Endothelial cell of umbilical vein (primary cell): ENCODE measurements around the gene RIPOR3. TPM values are rescaled to one million over a fixed set of nuclear protein-coding genes. Genes with fewer than 3 reads are reported as not detected.

Experiments used
- BruUV-seq: library from RNA; stranded (reverse); fragments of 400-500 nt; replicated peaks from 2 replicates; lab custom pipeline; 2021; lab: Mats Ljungman, UMichigan
- CTCF ChIA-PET: fragments of 300-600, 350-600 bp; sonication (Branson Sonifier 250); formaldehyde crosslinking; loops from one replicate; lab custom pipeline; 2021; ENCODE audit warnings: antibody characterized with exemption, inconsistent platforms; lab: Charles Lee
- POLR2A ChIA-PET: fragments of 300-600, 350-600 bp; sonication (Branson Sonifier 250); formaldehyde crosslinking; loops from one replicate; lab custom pipeline; 2021; ENCODE audit warnings: antibody characterized with exemption, inconsistent platforms; lab: Charles Lee
- DNase-seq: peaks from one replicate; pipeline ENCODE4 v3.0.0-alpha.2; 2011; ENCODE audit warnings: low read depth, low spot score
- FAIRE-seq: peaks from 2 replicates; lab custom pipeline; 2011; peaks lifted over from hg19 to GRCh38; lab: Jason Lieb, UNC
- H2AFZ ChIP-seq: 2 replicates; pipeline ENCODE4 v1.6.0; 2012; ENCODE audit warnings: low read depth, low read length, control low read depth, inconsistent platforms
- H3K27ac ChIP-seq: 2 replicates; pipeline ENCODE4 v1.5.1; 2011; ENCODE audit warnings: low read depth, mild to moderate bottlenecking, control low read depth, low read length, moderate library complexity; ENCODE audit not compliant: insufficient read depth
- H3K27me3 ChIP-seq, 2 experiments: 2 replicates each; pipeline versions ENCODE4 v1.6.0 to v1.6.1; 2011; ENCODE audit warnings: low read length in 2 of 2, mixed read lengths in 1 of 2; ENCODE audit not compliant: control insufficient read depth in 2 of 2, insufficient read depth in 2 of 2
- H3K36me3 ChIP-seq, 2 experiments: 2 replicates in 1 of 2; 3 replicates in 1 of 2; pipeline ENCODE4 v1.5.1; 2011; ENCODE audit warnings: low read length in 2 of 2, mild to moderate bottlenecking in 1 of 2, moderate library complexity in 1 of 2; ENCODE audit not compliant: control insufficient read depth in 2 of 2, insufficient read depth in 2 of 2; ENCODE audit errors: extremely low read depth in 1 of 2
- H3K4me1 ChIP-seq: 3 replicates; pipeline ENCODE4 v1.5.1; 2011; ENCODE audit warnings: mild to moderate bottlenecking, low read length; ENCODE audit not compliant: control insufficient read depth, insufficient read depth; ENCODE audit errors: extremely low read depth
- H3K4me2 ChIP-seq: 2 replicates; pipeline ENCODE4 v1.6.1; 2011; ENCODE audit warnings: low read length, control low read depth, mixed read lengths; ENCODE audit not compliant: insufficient read depth
- H3K4me3 ChIP-seq, 3 experiments: fragments of 200-600 bp in 1 of 3; sonication (generic), shearing (Covaris generic) in 1 of 3; replicated peaks in 1 of 3; 2 replicates each; pipeline ENCODE4 v1.5.1; 2011 to 2016; ENCODE audit warnings: control low read depth in 3 of 3, low read length in 3 of 3, mild to moderate bottlenecking in 2 of 3, inconsistent platforms in 1 of 3, low read depth in 1 of 3, moderate library complexity in 1 of 3; ENCODE audit not compliant: insufficient read depth in 1 of 3
- H3K79me2 ChIP-seq: 2 replicates; pipeline ENCODE4 v1.6.0; 2012; ENCODE audit warnings: low read length, inconsistent platforms; ENCODE audit not compliant: control insufficient read depth, insufficient read depth
- H3K9ac ChIP-seq: replicated peaks from 2 replicates; pipeline ENCODE3; 2011; ENCODE audit warnings: low read length, control low read depth; ENCODE audit not compliant: insufficient read depth; ENCODE audit errors: extremely low read depth
- H3K9me1 ChIP-seq: replicated peaks from 3 replicates; pipeline ENCODE4 v1.6.0; 2011; ENCODE audit warnings: mild to moderate bottlenecking, low read length; ENCODE audit not compliant: control insufficient read depth, insufficient read depth; ENCODE audit errors: extremely low read depth
- H3K9me3 ChIP-seq: replicated peaks from 2 replicates; pipeline ENCODE4 v1.5.1; 2012; ENCODE audit warnings: low read length, inconsistent platforms; ENCODE audit not compliant: control insufficient read depth, insufficient read depth
- H4K20me1 ChIP-seq: replicated peaks from 2 replicates; pipeline ENCODE3; 2011; ENCODE audit warnings: mild to moderate bottlenecking, low read length; ENCODE audit not compliant: control insufficient read depth, insufficient read depth; ENCODE audit errors: extremely low read depth
- CTCF ChIP-seq, 2 donors: IDR thresholded peaks; 1 replicate in 1 of 2; 2 replicates in 1 of 2; pipeline ENCODE4 v1.5.1; 2011; ENCODE audit warnings: low read length in 2 of 2, mild to moderate bottlenecking in 2 of 2, moderate library complexity in 2 of 2, control low read depth in 1 of 2, inconsistent platforms in 1 of 2, low read depth in 1 of 2; ENCODE audit not compliant: insufficient read depth in 1 of 2; ENCODE audit errors: extremely low read depth in 1 of 2
- EZH2 ChIP-seq: IDR thresholded peaks from 2 replicates; pipeline ENCODE4 v1.6.1; 2012; ENCODE audit warnings: borderline replicate concordance, low read depth, mild to moderate bottlenecking, moderate library complexity, low read length, inconsistent platforms; ENCODE audit not compliant: severe bottlenecking
- FOS ChIP-seq: IDR thresholded peaks from 2 replicates; pipeline ENCODE4 v1.6.1; 2011; ENCODE audit warnings: mild to moderate bottlenecking, low read length, moderate library complexity, borderline replicate concordance; ENCODE audit not compliant: insufficient read depth
- GATA2 ChIP-seq: IDR thresholded peaks from 2 replicates; pipeline ENCODE4 v1.7.0; 2011; ENCODE audit warnings: low read depth, mild to moderate bottlenecking, moderate library complexity, mixed read lengths, low read length; ENCODE audit not compliant: insufficient read length, insufficient read depth
- JUN ChIP-seq: IDR thresholded peaks from 2 replicates; pipeline ENCODE4 v1.6.1; 2011; ENCODE audit warnings: borderline replicate concordance, low read depth; ENCODE audit not compliant: insufficient read length, insufficient read depth
- MYC ChIP-seq: IDR thresholded peaks from one replicate; pipeline ENCODE4 v1.6.1; 2011; ENCODE audit warnings: mild to moderate bottlenecking, low read depth, low read length
- POLR2A ChIP-seq: IDR thresholded peaks from 2 replicates; pipeline ENCODE4 v1.6.1; 2012; ENCODE audit warnings: low read depth, mild to moderate bottlenecking, control low read depth, low read length
- POLR2AphosphoS5 ChIP-seq: IDR thresholded peaks from 2 replicates; pipeline ENCODE4 v1.6.1; 2012; ENCODE audit warnings: low read depth, mild to moderate bottlenecking, control low read depth, low read length, moderate library complexity; ENCODE audit not compliant: insufficient read depth
- dilution Hi-C: fragments of 300-500 bp; cut with MboI; formaldehyde crosslinking; loops from one replicate; pipeline ENCODE4 v1.15.0; 2019; ENCODE audit warnings: low sequenced_read_pairs; ENCODE audit not compliant: extremely low pct_ligation_motif_present
- intact Hi-C: fragments of 100-400 bp; cut with micrococcal nuclease; formaldehyde crosslinking; loops from one replicate; pipeline ENCODE4 v1.10.0; 2022
- polyA plus RNA-seq, 4 experiments: library from polyadenylated mRNA; depleted of rRNA in 3 of 4; stranded (reverse) in 3 of 4; unstranded in 1 of 4; fragments of >200 nt; gene quantifications; 2 replicates each; pipeline versions ENCODE4 v1.2.1 to v1.2.3, GENCODE V29; 2011 to 2012; ENCODE audit warnings: missing spikeins in 1 of 4
- total RNA-seq: library from RNA; stranded (reverse); gene quantifications from 2 replicates; pipeline ENCODE4 v1.2.3, GENCODE V29; 2021
- TF ChIP-seq, protein P1 (sequence below): IDR thresholded peaks from 2 replicates; pipeline ENCODE4 v1.6.1; 2011; ENCODE audit not compliant: insufficient read depth, insufficient read length

Gene RIPOR3
- total and polyA plus RNA-seq, 2 donors (not counting 3 experiments of a cell fraction or from before 2014, with no cell fraction given): not detected

- Histone ChIP-seq H3K27ac (no peak overlapping the region), H3K9me1 (no peaks in the 10 kb centered on the region), H4K20me1 (no peaks in the 10 kb centered on the region), H3K4me3 (no peak overlapping the region), H3K9ac (no peak overlapping the region), H3K27me3 (peaks cover 0 to 2% of the 10 kb centered on the region in 2 experiments), H3K36me3 (peaks cover 0 to 1% of the 10 kb centered on the region in 2 experiments), H3K9me3 (no peaks in the 10 kb centered on the region), H2AFZ (no peak overlapping the region), H3K79me2 (no peaks in the 10 kb centered on the region), H3K4me2 (no peak overlapping the region), H3K4me1 (peaks cover 10% of the 10 kb centered on the region)
- intact Hi-C loops (loop anchor here (10.0 kb wide), 1 partner anchor 149 kb away; no protein-coding TSS in a partner anchor), dilution Hi-C loops (no loop called here)
- TSS peak; percentile 14 for BruUV-seq
- CTCF ChIA-PET: interaction anchor here (1.2 to 1.5 kb wide), 2 partner anchors 11 to 154 kb away, joined by 4 to 5 read pairs; no protein-coding TSS in a partner anchor
- no peak for TF ChIP-seq POLR2AphosphoS5
- TF ChIP-seq FOS: no peak
- no peak for TF ChIP-seq JUN
- no peak for TF ChIP-seq POLR2A
- no peak for TF ChIP-seq GATA2
- no peak for TF ChIP-seq EZH2
- no peak for TF ChIP-seq MYC
- no peak for TF ChIP-seq CTCF (IDR thresholded peaks at IDR 0.05; ENCODE audit: extremely low read depth in 1 of 2, insufficient read depth in 1 of 2, low read depth in 1 of 2, low read length in 2 of 2)
- TF ChIP-seq, protein P1, sequence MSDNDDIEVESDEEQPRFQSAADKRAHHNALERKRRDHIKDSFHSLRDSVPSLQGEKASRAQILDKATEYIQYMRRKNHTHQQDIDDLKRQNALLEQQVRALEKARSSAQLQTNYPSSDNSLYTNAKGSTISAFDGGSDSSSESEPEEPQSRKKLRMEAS: no peak
- FAIRE-seq (no peak), DNase-seq (no peak)
- POLR2A ChIA-PET: no interaction called here
Measured at GRCh38 chr20:50595433-50595895, 95.9 kb downstream of the RIPOR3 start.
